ENCODE measurements around the gene OVCA2.

The OVCA2 gene

GRCh38 chr17:2055292-2056205 lies 13.7 kb downstream of the OVCA2 start:
- no peak for DNase-seq

GRCh38 chr17:2056206-2057174 lies 14.7 kb downstream of the OVCA2 start:
- DNase-seq = no peak

DNA sequence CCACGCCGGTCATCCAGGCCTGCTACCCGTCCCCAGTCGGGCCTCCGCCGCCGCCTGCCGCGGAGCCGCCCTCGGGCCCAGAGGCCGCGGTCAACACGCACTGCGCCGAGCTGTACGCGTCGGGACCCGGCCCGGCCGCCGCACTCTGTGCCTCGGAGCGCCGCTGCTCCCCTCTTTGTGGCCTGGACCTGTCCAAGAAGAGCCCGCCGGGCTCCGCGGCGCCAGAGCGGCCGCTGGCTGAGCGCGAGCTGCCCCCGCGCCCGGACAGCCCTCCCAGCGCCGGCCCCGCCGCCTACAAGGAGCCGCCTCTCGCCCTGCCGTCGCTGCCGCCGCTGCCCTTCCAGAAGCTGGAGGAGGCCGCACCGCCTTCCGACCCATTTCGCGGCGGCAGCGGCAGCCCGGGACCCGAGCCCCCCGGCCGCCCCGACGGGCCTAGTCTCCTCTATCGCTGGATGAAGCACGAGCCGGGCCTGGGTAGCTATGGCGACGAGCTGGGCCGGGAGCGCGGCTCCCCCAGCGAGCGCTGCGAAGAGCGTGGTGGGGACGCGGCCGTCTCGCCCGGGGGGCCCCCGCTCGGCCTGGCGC lies 15.4 kb downstream of the OVCA2 start:
- no peak for DNase-seq

- DNase-seq = no peak
These were observed 16.2 kb downstream of the OVCA2 start for GRCh38 chr17:2057760-2058585.

DNA sequence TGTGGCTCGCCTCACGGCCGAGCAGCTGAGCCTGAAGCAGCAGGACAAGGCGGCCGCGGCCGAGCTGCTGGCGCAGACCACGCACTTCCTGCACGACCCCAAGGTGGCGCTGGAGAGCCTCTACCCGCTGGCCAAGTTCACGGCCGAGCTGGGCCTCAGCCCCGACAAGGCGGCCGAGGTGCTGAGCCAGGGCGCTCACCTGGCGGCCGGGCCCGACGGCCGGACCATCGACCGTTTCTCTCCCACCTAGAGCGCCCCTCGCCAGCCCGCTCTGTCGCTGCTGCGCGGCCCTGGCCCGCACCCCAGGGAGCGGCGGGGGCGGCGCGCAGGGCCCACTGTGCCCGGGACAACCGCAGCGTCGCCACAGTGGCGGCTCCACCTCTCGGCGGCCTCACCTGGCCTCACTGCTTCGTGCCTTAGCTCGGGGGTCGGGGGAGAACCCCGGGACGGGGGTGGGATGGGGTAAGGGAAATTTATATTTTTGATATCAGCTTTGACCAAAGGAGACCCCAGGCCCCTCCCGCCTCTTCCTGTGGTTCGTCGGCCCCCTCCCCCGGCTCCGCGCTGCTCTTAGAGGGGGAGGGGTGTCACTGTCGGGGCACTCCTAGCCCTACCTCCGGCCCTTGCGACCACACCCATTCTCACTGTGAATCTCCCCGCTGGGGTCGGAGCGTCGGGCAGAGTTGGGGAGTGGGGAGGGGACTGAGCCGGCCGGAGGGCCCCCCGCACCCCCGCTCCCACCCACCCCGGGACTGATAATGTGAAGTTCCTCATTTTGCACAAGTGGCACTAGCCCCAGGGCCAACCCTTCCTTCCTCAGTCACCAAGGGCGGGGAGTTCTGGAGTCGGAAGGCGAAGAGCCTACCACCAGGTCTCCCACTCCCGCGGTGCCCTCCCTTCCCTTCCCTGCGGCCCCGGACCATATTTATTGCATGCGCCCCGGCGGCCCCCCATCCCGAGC lies 17.0 kb downstream of the OVCA2 start:
- DNase-seq = no peak

DNA sequence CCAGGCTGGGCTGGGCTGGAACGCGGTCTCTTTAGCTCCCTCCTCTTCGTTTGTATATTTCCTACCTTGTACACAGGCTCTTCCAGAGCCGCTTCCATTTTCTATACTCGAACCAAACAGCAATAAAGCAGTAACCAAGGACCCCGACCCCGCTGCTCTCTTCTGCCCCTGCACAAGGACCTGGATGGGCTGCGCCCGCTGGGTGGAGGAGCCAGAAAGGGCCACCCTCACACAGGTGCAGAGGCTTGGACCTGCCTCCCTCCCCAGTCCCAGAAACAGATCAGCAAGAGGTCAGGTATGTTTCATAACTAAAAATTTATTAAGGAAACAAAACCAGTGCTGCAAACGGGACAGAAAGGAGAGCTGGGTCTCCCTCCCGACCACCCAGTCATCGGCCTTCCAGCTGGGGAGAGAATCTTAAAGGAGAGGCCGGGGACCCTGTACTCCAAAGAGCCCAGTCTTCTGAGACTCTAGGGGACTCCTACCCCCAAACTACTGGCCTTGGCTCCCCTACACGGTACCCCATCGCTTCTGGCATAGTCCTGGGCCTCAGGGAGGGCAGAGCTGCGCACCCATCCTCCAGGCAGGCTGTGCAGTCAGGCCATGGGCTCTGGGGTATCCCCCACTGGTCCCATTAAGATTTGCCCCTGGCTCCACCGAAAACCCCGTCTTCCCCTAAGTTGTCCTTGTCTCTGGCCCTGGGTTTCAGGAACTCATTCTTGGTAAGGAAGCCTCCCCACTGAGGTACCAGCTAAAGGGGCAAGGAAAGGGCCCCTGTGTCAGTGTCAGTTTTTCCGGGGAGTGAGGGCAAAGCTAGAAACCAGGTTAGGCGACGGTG lies 17.9 kb downstream of the OVCA2 start:
- no peak for DNase-seq

GRCh38 chr17:2060385-2060658 lies 18.5 kb downstream of the OVCA2 start:
- no peak for DNase-seq

- no peak for DNase-seq
These were observed 19.0 kb downstream of the OVCA2 start for GRCh38 chr17:2060681-2061440.

DNA sequence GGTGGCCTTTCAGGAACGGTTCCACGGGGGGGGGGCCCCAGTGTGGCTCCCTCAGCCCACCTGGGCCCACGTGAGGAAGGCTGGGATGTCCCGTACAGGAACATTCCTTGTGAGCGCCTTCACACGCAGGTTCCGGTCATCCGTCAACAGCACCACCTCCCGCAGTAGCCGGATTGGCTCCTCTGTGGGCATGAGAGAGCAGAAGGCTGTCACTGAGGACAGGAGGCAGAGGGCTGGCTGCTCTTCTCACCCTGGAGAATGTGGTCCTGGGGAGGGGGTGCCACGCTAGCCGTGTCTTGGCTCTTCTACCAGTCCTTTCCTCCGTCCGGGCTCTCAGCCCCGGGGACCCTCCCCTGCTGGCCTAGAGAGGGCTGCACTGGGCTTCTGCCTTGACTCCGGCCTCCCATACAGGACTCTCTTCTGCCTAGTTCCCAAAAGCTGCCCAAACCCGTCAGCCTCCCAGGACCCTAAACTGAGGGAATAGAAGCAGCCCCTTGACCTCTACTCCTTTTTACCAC lies 19.7 kb downstream of the OVCA2 start:
- DNase-seq = no peak

GRCh38 chr17:2062571-2063183 lies 20.9 kb downstream of the OVCA2 start:
- DNase-seq = no peak

DNA sequence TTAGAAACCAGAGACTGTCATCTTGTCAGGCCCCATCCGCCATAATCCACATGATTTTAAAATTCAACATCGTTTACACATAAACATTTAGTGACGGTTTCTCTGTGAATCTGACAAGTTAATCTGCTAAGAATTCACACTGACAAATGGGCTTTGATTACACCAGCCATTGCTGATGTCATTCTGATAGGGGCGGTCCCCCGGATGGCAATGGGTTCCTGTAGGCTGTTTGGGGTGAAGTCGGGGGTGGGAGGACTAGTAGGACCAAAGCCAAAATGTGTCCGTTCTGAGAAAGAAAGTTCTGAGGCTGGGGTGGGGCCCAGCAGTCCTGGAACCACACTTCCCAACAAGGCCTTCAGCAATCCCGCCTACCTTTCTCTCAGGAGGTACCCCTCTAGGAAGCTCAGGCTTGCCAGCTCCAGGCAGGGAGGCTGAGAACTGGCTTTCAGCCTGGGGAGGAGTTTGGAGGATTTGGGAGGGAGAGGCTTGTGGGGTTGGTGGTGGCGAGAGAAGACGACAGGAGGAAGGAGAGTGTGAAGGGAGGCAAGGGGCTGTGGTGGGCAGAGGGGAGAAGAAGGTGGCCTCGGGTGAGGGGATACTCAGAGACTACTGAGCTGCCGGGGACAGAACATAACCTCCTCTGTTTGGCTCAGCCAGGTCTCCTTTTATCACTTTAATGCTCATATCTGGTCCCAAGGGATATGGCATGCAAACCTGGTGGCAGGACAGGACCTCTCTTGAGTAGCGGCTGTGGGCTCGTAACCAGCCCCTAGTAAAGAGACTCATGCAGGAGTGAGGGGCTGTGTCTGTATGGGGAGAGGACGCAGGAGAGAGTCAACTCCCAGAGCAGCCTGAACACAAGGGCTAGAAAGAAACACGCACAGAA lies 21.7 kb downstream of the OVCA2 start:
- no peak for DNase-seq

DNA sequence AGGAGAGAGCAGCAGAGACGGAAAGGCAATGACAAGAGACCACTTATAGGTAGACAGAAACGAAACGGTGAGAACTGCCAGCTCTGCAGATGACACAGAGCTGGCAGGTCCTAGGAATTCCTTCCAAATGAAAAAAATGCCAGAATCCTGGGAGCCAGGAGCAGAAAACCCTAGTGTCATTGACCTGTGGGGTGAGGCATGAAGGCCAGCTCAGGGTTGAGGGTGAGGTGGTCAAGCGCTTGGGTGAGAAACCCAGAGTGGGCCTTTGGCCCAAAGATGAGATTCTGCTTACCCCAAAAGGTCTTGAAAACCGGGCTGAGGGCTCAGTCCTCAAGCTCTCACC lies 22.3 kb downstream of the OVCA2 start:
- no peak for DNase-seq

GRCh38 chr17:2064520-2064971 lies 22.7 kb downstream of the OVCA2 start:
- no peak for DNase-seq

DNA sequence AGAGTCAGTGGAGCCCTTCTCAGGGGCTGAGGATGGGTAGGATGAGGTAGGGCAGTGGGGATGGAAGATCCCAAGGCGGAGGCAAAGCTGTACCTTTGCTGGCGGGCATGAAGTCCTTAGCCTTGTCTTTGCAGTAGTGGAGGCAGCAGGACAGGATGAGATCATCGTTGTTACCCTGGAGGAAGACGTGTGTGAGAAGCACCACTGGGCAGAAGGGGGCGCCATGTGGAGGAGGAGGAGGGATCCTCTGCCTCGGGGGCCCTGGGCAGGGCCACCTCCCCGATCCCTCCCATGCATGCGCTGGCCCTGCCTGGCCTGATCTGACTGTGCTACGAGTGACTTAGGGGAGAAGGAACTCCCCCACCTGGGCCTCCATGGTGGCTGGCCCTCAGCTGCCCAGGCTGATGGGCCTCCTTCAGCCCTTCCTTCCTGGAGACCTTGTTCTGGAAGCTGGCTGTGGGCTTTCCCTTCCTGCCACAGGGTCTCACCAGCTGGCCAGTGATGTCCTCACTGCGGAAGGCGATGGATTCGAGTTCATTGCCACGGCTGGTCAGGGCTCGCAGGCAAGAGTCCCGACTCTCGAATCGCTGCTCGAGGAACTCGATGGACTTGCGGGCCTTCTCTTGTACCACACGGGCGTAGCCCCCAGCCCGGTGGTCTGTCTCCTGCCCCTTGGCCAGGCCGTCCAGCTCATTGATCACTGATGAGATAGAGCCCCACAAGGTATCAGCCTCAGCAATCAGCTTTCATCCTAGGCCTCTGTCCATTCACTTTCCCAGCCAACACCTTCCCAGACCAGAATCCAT lies 23.4 kb downstream of the OVCA2 start:
- DNase-seq = no peak

- no peak for DNase-seq
These were observed 24.2 kb downstream of the OVCA2 start for GRCh38 chr17:2065949-2066400.

GRCh38 chr17:2067048-2067561 lies 25.3 kb downstream of the OVCA2 start:
- DNase-seq = no peak

DNA sequence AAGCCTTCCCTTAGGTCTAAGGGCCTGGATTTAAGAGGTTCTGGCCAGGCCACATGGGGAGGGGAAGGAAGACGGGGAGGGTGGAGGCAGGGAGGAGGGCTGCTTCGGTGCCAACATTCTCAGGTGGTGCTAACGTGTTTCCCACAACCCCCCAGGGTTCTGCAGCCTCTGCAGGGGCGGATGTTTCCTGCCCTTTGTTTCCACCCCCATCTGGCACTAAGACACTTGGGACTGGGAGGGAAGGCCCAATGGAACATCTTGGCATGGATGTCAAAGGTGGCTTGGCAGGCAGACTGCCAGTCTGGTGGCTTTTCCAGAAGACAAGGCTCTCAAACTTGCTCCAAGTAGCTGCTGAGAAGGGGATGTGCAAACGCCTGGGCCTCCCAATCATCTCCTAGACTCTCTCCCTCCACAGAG lies 25.8 kb downstream of the OVCA2 start:
- no peak for DNase-seq
